ENCODE data around the gene HOMEZ.
"Not testable (repeated sequence)": the region's sequence is repeated elsewhere in the genome, so short reads cannot be mapped to it uniquely, and the experiment has no call there.

Gene HOMEZ

GRCh38 chr14:23232241-23232808 is 53.6 kb downstream of the HOMEZ start:
- not testable (repeated sequence) for FAIRE-seq; DNase-seq (ENCODE audit: insufficient read length, low spot score)

- FAIRE-seq (no peak), DNase-seq (ENCODE audit: insufficient read length, low spot score) (no peak)
Observed at GRCh38 chr14:23228812-23229211, 57.1 kb downstream of the HOMEZ start.

GRCh38 chr14:23227566-23227965 is 58.4 kb downstream of the HOMEZ start:
- FAIRE-seq: no peak
- no peak for DNase-seq (ENCODE audit: insufficient read length, low spot score)

- DNase-seq (ENCODE audit: insufficient read length, low spot score); FAIRE-seq: not testable (repeated sequence)
Observed at GRCh38 chr14:23224958-23225357, 61.0 kb downstream of the HOMEZ start.
